Fibroblast of pulmonary artery (primary cell): ENCODE results near the gene HUNK.

Experiments
- DNase-seq: peaks from one replicate; pipeline ENCODE4 v3.0.0-alpha.2; 2010; ENCODE audit warnings: low read depth
- H3K4me3 ChIP-seq: replicated peaks from 2 replicates; pipeline ENCODE4 v1.5.1; 2011; ENCODE audit warnings: low read depth, mild to moderate bottlenecking, control low read depth, low read length, moderate library complexity
- CTCF ChIP-seq: IDR thresholded peaks from 2 replicates; pipeline ENCODE4 v1.5.1; 2011; ENCODE audit warnings: mild to moderate bottlenecking, control low read depth, low read length, inconsistent platforms; ENCODE audit errors: missing control alignments

Gene HUNK

GRCh38 chr21:31902438-31902837 lies 29.6 kb downstream of the HUNK start:
- no peak for DNase-seq
- no peak overlapping the region for H3K4me3 ChIP-seq
- TF ChIP-seq CTCF: no peak

- TF ChIP-seq CTCF: no peak
- no peak for DNase-seq
- H3K4me3 ChIP-seq: no peak overlapping the region
Observed at GRCh38 chr21:31903896-31904295, 31.1 kb downstream of the HUNK start.

GRCh38 chr21:31905503-31906451 lies 33.0 kb downstream of the HUNK start:
- no peak for TF ChIP-seq CTCF
- H3K4me3 ChIP-seq: no peak overlapping the region
- no peak for DNase-seq

GRCh38 chr21:31908106-31909031 lies 35.5 kb downstream of the HUNK start:
- DNase-seq: no peak
- no peak for TF ChIP-seq CTCF
- H3K4me3 ChIP-seq: no peak overlapping the region

GRCh38 chr21:31909153-31910073 lies 36.6 kb downstream of the HUNK start:
- H3K4me3 ChIP-seq: no peak overlapping the region
- DNase-seq: no peak
- TF ChIP-seq CTCF: no peak

GRCh38 chr21:31910074-31910470 lies 37.3 kb downstream of the HUNK start:
- no peak for TF ChIP-seq CTCF

More at GRCh38 chr21:31910074-31910470, 37.3 kb downstream of the HUNK start:
- H3K4me3 ChIP-seq: no peak overlapping the region
- no peak for DNase-seq
